Measurements from ENCODE around the gene FOXN3.
A peak's percentile ranks its signal among the peaks of the same experiment; 100 is the strongest.
"Not testable (repeated sequence)": the region's sequence is repeated elsewhere in the genome, so short reads cannot be mapped to it uniquely, and the experiment has no call there.

Gene FOXN3

DNA sequence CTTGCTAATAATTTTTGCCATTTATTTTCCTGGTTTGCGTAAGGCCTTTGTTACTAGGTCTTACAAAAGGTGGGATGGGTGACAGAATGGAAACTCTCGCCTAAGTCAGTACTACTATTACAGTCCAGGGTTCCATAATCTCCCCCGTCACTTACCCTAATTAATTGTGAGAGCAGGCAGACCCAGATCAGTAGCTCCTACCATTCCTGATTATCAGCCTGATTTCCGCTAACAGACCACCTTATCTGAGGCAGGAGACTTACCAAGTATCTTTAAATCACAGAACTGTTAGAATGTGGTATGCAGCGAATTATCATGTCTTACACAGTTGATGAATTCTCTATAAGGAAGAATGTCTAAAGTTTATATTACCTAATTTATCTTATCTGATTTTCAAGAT lies 234.7 kb downstream of the FOXN3 start:
- no peak for FAIRE-seq

DNA sequence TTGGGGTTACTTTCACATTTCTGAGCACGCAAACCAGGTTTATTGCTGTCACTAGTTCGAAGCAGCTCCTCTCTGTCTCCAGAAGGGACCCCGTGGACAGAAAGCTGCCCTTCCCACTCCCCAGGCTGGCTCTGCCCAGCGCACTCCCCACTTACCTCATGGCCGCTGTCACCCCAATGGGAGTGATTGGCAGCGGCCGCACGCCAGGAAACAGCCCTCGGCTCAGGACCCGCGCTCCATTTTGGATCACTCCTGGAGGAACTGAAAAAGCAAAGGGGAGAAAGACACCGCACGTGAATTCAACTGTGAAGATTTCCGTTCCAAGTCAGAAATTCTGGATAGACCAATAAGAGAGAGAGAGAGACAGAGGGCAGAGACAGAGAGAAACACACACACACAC lies 236.5 kb downstream of the FOXN3 start:
- FAIRE-seq, result no peak

- FAIRE-seq, result no peak
Measured at GRCh38 chr14:89179891-89180404, 237.1 kb downstream of the FOXN3 start.

DNA sequence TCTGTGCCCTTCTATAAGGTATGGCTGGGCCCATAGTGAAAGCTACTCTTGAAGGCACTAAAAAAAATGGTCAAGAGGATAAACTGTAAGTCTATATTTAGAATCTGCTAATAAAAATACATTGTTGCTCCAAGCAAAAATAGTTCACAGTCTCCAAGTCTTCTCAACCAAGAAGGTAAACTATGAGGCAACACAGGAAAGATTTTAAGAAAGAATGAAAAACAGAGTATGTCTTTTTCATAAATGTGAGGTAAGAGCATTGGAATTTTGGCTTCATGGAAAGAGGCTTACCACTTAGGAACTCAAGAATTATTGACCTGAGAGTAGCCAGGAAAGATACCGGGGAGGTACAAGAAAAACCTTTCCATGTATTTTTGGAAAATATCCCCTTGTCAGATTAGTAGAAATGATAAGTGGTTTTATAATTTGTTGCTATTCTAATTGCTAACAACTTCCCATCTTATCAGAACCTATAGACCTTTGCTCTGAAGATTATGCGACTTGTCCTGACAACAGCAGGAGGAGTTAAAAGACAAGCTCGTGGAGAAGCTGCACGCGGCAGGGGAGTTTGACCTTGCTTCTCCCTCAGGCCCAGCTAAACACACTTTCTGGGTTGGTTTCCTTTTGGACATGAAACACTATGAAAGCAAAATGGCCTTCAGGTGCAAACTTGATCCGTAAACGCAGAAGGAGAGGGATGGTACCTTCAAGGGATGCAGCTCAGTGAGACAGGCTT lies 238.1 kb downstream of the FOXN3 start:
- no peak for FAIRE-seq

GRCh38 chr14:89178376-89178775 lies 238.7 kb downstream of the FOXN3 start:
- no peak for FAIRE-seq

DNA sequence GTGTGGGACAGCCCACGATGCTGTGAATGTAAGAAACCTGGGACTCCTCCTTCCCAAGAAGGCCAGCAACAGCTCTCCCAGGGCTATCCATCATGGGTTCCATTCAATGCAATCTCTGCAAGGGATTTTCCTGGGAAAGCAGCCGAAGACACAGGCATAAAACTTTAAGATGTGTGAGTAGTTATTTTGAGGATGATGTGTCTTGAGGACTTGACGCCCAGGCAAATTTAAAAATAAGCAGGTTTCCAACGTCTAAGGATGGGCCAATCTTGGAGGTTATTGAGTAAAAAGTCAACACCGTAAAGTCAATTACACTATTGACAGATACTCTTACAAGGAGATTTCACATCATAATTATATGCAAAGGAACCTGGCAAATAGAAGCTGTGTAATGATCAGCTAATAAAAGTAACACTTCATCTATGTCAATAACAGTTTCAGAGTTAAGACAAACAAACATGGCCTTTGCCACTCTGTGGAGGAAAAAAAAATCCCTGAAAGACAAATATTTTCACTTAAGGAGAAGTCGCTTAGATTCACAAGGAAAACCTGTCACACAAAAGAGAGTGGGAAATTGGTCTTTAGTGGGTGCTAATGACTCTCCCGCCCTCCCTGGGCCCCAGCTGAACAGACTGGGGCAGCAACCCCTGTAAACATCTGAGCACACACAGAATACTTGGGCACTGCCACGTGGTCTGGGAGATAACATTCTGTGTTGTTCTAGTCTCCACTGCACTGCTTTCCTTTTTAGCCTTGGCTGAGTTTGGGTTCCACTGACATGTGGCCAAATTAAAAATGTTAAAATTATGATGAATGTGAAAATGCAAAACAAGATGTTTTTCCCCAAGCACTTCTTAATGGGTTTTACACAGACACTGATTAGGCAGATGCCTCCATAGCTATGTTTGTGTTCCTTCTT lies 240.9 kb downstream of the FOXN3 start:
- FAIRE-seq, result no peak

DNA sequence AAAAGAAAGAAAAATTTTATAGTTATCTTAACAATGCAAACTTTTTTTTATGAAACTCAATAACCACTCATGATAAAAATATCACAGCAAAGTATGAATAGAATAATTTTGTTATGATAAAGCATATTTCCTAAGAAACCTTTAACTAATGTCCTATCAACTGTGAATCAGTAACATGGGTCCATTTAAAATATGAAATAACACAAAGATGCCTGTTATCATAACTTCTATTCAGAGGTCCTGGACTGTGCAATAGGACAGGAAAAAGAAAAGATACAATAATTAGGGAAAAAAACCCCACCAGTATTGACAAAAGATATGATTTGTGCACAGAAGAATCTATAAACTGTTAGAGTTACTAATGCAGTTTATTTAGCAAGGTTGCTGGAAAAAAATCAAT lies 245.4 kb downstream of the FOXN3 start:
- no peak for FAIRE-seq

- FAIRE-seq, result peak; percentile 87
Measured at GRCh38 chr14:89171168-89171567, 245.9 kb downstream of the FOXN3 start.

GRCh38 chr14:89167705-89168104 lies 249.3 kb downstream of the FOXN3 start:
- no peak for FAIRE-seq

DNA sequence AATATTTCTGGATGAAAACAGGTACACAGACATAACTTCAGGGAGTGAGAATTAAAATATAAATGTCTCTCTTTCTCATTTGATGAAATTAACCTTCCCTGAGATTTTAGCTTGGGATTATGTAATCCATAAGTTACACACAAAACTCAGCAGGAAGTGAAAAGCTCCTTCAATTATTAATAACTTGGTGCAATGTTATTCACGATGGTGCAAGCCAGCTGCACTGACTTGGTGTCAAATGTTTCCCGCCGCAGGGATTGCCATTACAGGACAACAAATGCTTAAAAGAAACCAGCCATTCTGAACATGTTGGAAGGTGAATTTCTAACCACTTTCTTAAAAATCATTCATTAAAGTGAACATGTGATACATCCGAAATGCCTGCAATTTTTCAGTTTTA lies 250.4 kb downstream of the FOXN3 start:
- FAIRE-seq, result no peak

DNA sequence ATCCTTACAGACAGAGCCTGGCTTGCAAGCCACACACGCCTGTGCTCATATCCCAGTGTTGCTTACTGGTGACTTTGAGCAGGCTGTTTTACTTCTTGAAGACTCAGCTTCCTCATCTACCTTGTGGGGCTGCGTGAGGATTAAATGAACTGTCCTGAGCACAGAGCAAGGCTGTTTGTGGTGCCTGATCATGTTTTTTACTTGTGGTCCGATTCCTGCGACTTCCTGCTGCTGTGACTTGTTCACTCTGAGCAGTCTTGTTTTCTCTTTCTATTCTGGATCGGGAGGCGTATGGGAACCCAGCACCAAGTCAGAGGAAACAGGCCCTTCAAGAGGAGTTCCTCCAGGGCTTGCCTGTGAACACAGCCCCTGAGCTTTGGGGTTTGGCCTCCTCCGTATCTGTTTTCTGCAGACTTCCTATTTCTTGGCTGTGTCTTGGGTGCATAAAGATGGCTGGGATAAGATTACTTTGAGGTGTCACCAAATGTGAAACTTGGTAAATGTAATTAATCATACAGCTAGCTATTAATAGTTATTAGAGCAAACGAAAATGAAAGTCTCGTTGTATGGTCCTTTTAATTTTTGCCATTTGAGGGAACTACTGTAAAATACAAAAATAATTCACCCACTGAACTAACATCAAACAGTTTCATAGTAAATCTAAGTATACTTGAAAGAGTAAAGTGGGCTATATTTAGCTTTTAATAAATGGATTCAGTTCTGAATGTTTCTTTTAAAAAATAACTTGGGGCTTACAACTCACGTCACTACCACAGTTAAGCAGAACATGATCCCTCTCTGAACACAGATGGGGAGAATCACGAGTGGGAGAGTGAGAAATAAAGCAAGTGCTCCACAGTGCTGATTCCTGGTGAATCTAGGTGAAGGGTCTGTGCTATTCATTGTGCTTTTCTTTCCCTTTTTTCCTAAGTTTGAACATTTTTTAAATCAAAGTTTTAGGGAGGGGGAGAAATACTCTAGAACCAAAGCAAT lies 251.5 kb downstream of the FOXN3 start:
- FAIRE-seq, result no peak

GRCh38 chr14:89164168-89165073 lies 252.6 kb downstream of the FOXN3 start:
- no peak for FAIRE-seq

GRCh38 chr14:89163031-89163636 lies 253.9 kb downstream of the FOXN3 start:
- FAIRE-seq, result no peak

- no peak for FAIRE-seq
Measured at GRCh38 chr14:89162586-89162985, 254.4 kb downstream of the FOXN3 start.

DNA sequence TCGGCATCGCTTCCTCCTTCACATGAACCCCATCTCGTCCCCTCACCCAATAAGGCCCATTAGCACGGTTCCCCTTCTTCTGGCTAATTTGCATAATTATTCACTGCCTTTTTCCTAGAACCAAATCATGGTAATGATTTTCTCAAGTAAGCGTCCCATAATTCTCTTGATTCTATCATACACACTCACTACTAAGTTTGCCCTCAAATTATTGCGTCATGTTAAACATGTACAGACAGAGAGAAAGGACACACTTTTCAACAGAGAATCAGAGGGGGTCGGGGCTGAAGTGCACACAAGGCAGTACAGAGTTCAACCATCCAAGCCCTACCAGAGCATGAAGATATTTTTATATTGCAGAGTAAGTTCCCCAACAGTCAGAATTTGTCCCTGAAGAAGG lies 256.6 kb downstream of the FOXN3 start:
- FAIRE-seq, result no peak

GRCh38 chr14:89158701-89159100 lies 258.3 kb downstream of the FOXN3 start:
- FAIRE-seq, result no peak

GRCh38 chr14:89158104-89158503 lies 258.9 kb downstream of the FOXN3 start:
- not testable (repeated sequence) for FAIRE-seq

GRCh38 chr14:89155491-89155890 lies 261.5 kb downstream of the FOXN3 start:
- no peak for FAIRE-seq

DNA sequence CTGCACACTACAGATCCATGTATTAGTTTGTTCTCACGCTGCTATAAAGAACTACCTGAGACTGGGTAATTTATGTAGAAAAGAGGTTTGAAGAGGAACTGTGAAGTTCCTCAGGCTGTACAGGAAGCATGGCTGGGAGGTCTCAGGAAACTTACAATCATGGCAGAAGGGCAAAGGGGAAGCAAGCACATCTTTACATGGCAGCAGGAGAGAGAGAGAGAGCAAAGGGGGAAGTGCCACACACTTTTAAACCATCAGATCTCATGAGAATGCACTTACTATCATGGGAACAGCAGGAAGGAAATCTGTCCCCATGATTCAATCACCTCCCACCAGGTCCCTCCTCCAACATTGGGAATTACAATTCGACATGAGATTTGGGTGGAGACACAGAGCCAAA lies 265.3 kb downstream of the FOXN3 start:
- FAIRE-seq, result not testable (repeated sequence)

- FAIRE-seq, result no peak
Measured at GRCh38 chr14:89146274-89146673, 270.8 kb downstream of the FOXN3 start.

- FAIRE-seq, result no peak
Measured at GRCh38 chr14:89144642-89145041, 272.4 kb downstream of the FOXN3 start.

All from colon (tissue), 2 donors.